Hindlimb muscle (tissue), 1 donor: ENCODE measurements around the gene SELENOF. TPM values are rescaled to one million over a fixed set of nuclear protein-coding genes. Genes with fewer than 3 reads are reported as not detected.

Experiments used
- polyA plus RNA-seq: library from polyadenylated mRNA; unstranded; fragments of 120-200 nt; gene quantifications from one replicate; pipeline ENCODE4 v1.2.1, GENCODE V29; 2013; ENCODE audit not compliant: insufficient read length

The SELENOF gene
- polyA plus RNA-seq, 1 donor: 109 TPM

Other genes with a start within 250 kb of the SELENOF start
- 167 TPM for gene SH3GLB1, start 209.6 kb downstream of the SELENOF start, polyA plus RNA-seq
- gene HS2ST1, start 509 bp upstream of the SELENOF start, polyA plus RNA-seq: 15.6 TPM